ENCODE data around the gene ERBB2.
"Not testable (repeated sequence)": the region's sequence is repeated elsewhere in the genome, so short reads cannot be mapped to it uniquely, and the experiment has no call there.

Gene ERBB2

GRCh38 chr17:39684369-39685192 is 15.3 kb upstream of the ERBB2 start:
- no peaks in the 10 kb centered on the region for H3K27me3 Mint-ChIP-seq
- H3K4me3 Mint-ChIP-seq = no peak overlapping the region
- DNase-seq (no peak), ATAC-seq (no peak)
- H3K4me1 Mint-ChIP-seq = peaks cover 36% of the 10 kb centered on the region
- H3K9me3 Mint-ChIP-seq = peaks cover 0 to 9% of the 10 kb centered on the region in 2 donors
- H3K27ac Mint-ChIP-seq = no peak overlapping the region

- ATAC-seq (no peak), DNase-seq (no peak)
- Mint-ChIP-seq H3K27ac (no peak overlapping the region), H3K27me3 (no peaks in the 10 kb centered on the region), H3K4me3 (peak overlapping the region; percentile 87 to 97), H3K4me1 (peaks cover 18% of the 10 kb centered on the region), H3K9me3 (peaks cover 0 to 9% of the 10 kb centered on the region in 2 donors)
Measured at GRCh38 chr17:39687101-39687545, 12.7 kb upstream of the ERBB2 start.

GRCh38 chr17:39687546-39688474 is 12.1 kb upstream of the ERBB2 start, which contains the start of gene PGAP3:
Gene PGAP3 (minus strand): TSS chr17:39688057. CDS start chr17:39688014, 43 bp downstream.
- Mint-ChIP-seq H3K4me1 (peaks cover 18% of the 10 kb centered on the region), H3K9me3 (peaks cover 0 to 9% of the 10 kb centered on the region in 2 donors), H3K4me3 (peak within 1 kb of the TSS; percentile 87 to 97), H3K27ac (peak within 1 kb of the TSS; percentile 89 to 96), H3K27me3 (no peaks in the 10 kb centered on the region)
- DNase-seq (peak; percentile 89 to 92), ATAC-seq (peak; percentile 97)

GRCh38 chr17:39688475-39688835 is 11.4 kb upstream of the ERBB2 start:
- H3K9me3 Mint-ChIP-seq = peaks cover 0 to 9% of the 10 kb centered on the region in 2 donors
- peak overlapping the region; percentile 89 to 96 for H3K27ac Mint-ChIP-seq
- peaks cover 18% of the 10 kb centered on the region for H3K4me1 Mint-ChIP-seq
- ATAC-seq (no peak), DNase-seq (no peak)
- H3K4me3 Mint-ChIP-seq = peak overlapping the region; percentile 87 to 97
- H3K27me3 Mint-ChIP-seq = no peaks in the 10 kb centered on the region

GRCh38 chr17:39688945-39689344 is 10.9 kb upstream of the ERBB2 start:
- H3K27ac Mint-ChIP-seq = peak overlapping the region in 1 of 2 donors; percentile 86
- ATAC-seq (no peak), DNase-seq (no peak)
- peak overlapping the region; percentile 87 to 97 for H3K4me3 Mint-ChIP-seq
- no peaks in the 10 kb centered on the region for H3K27me3 Mint-ChIP-seq
- peaks cover 0 to 9% of the 10 kb centered on the region in 2 donors for H3K9me3 Mint-ChIP-seq
- peaks cover 18% of the 10 kb centered on the region for H3K4me1 Mint-ChIP-seq

GRCh38 chr17:39694593-39694992 is 5.3 kb upstream of the ERBB2 start:
- ATAC-seq (no peak), DNase-seq (no peak)
- no peaks in the 10 kb centered on the region for H3K9me3 Mint-ChIP-seq
- H3K27ac Mint-ChIP-seq = no peak overlapping the region
- H3K27me3 Mint-ChIP-seq = peaks cover 16% of the 10 kb centered on the region
- H3K4me1 Mint-ChIP-seq = peaks cover 3% of the 10 kb centered on the region
- no peak overlapping the region for H3K4me3 Mint-ChIP-seq

GRCh38 chr17:39695089-39695474 is 4.8 kb upstream of the ERBB2 start:
- H3K4me3 Mint-ChIP-seq = no peak overlapping the region
- peaks cover 21% of the 10 kb centered on the region for H3K27me3 Mint-ChIP-seq
- ATAC-seq (no peak), DNase-seq (no peak)
- H3K4me1 Mint-ChIP-seq = peaks cover 8% of the 10 kb centered on the region
- no peaks in the 10 kb centered on the region for H3K9me3 Mint-ChIP-seq
- no peak overlapping the region for H3K27ac Mint-ChIP-seq

- H3K9me3 Mint-ChIP-seq = no peaks in the 10 kb centered on the region
- H3K4me3 Mint-ChIP-seq = no peak overlapping the region
- no peak overlapping the region for H3K27ac Mint-ChIP-seq
- ATAC-seq = no peak
- H3K27me3 Mint-ChIP-seq = peaks cover 37% of the 10 kb centered on the region
- DNase-seq = no peak
- peaks cover 18% of the 10 kb centered on the region for H3K4me1 Mint-ChIP-seq
Measured at GRCh38 chr17:39696731-39697130, 3.1 kb upstream of the ERBB2 start.

- Mint-ChIP-seq H3K9me3 (no peaks in the 10 kb centered on the region), H3K27me3 (peaks cover 49% of the 10 kb centered on the region), H3K4me3 (no peak overlapping the region), H3K27ac (no peak overlapping the region), H3K4me1 (peaks cover 18% of the 10 kb centered on the region)
- DNase-seq (no peak), ATAC-seq (no peak)
Measured at GRCh38 chr17:39697961-39698360, 1.9 kb upstream of the ERBB2 start.

- ATAC-seq, H3K27ac Mint-ChIP-seq, H3K9me3 Mint-ChIP-seq, DNase-seq: not testable (repeated sequence)
- Mint-ChIP-seq H3K4me1 (peaks cover 27% of the 10 kb centered on the region), H3K27me3 (peaks cover 55% of the 10 kb centered on the region), H3K4me3 (peak overlapping the region; percentile 48 to 49)
Measured at GRCh38 chr17:39699157-39699817, 577 bp upstream of the ERBB2 start.

- peaks cover 27% of the 10 kb centered on the region for H3K4me1 Mint-ChIP-seq
- no peaks in the 10 kb centered on the region for H3K9me3 Mint-ChIP-seq
- peaks cover 55% of the 10 kb centered on the region for H3K27me3 Mint-ChIP-seq
- no peak overlapping the region for H3K27ac Mint-ChIP-seq
- no peak overlapping the region for H3K4me3 Mint-ChIP-seq
- ATAC-seq = peak; percentile 42
- DNase-seq = no peak
Measured at GRCh38 chr17:39700148-39700987, 504 bp downstream of the ERBB2 start.

GRCh38 chr17:39701012-39701783 is 1.3 kb downstream of the ERBB2 start:
- H3K9me3 Mint-ChIP-seq = no peaks in the 10 kb centered on the region
- H3K27me3 Mint-ChIP-seq = peaks cover 55% of the 10 kb centered on the region
- H3K4me3 Mint-ChIP-seq = no peak overlapping the region
- DNase-seq = no peak
- H3K4me1 Mint-ChIP-seq = peaks cover 27% of the 10 kb centered on the region
- no peak overlapping the region for H3K27ac Mint-ChIP-seq
- ATAC-seq = no peak

- no peak overlapping the region for H3K4me3 Mint-ChIP-seq
- no peaks in the 10 kb centered on the region for H3K9me3 Mint-ChIP-seq
- H3K4me1 Mint-ChIP-seq = peaks cover 34% of the 10 kb centered on the region
- DNase-seq (no peak), ATAC-seq (no peak)
- H3K27ac Mint-ChIP-seq = no peak overlapping the region
- H3K27me3 Mint-ChIP-seq = peaks cover 55% of the 10 kb centered on the region
Measured at GRCh38 chr17:39701784-39702422, 2.0 kb downstream of the ERBB2 start.
